K562 (cell line): ENCODE data around the gene CHRDL2. TPM values are rescaled to one million over a fixed set of nuclear protein-coding genes. Genes with fewer than 3 reads are reported as not detected.

Experiments
- ATAC-seq: fragments of 200-7000 bp; cut with Tn5 transposase; 3 replicates; pipeline ENCODE4 v1.9.1; 2020; ENCODE audit warnings: moderate library complexity
- BruUV-seq: library from RNA; stranded (reverse); fragments of 400-500 nt; replicated peaks from 2 replicates; lab custom pipeline; 2021; lab: Mats Ljungman, UMichigan
- CTCF ChIA-PET: fragments of 300-600 bp; formaldehyde crosslinking; extraction: SDS; loops from one replicate; lab custom pipeline; 2021; ENCODE audit warnings: low intra/inter-chr PET ratio; lab: Yijun Ruan, JAX
- POLR2A ChIA-PET: fragments of 300-600, 350-650 bp; sonication (Branson Sonifier 250); formaldehyde crosslinking; extraction: SDS; loops from one replicate; lab custom pipeline; 2021; ENCODE audit warnings: antibody characterized with exemption, inconsistent platforms; lab: Yijun Ruan, JAX
- DNase-seq, 4 experiments: peaks; one replicate each; pipeline versions ENCODE4 v3.0.0 to v3.0.0-alpha.2; 2011 to 2018; ENCODE audit warnings: low spot score in 3 of 4, mixed read lengths in 3 of 4; ENCODE audit errors: extremely low read depth in 1 of 4
- FAIRE-seq: peaks from 2 replicates; lab custom pipeline; 2011; peaks lifted over from hg19 to GRCh38; lab: Jason Lieb, UNC
- H2AFZ ChIP-seq: 2 replicates; pipeline ENCODE4 v1.6.0; 2011; ENCODE audit warnings: low read depth, low read length, control low read depth, inconsistent platforms
- H3K27ac ChIP-seq: fragments of 200-600 bp; 3 replicates; pipeline ENCODE4 v1.8.0; 2011; ENCODE audit warnings: low read depth, mild to moderate bottlenecking, control low read depth, inconsistent platforms, low read length, moderate library complexity, mixed read lengths; ENCODE audit errors: extremely low read depth
- H3K27me3 ChIP-seq, 2 experiments: fragments of 300-600 bp in 1 of 2; 2 replicates in 1 of 2; 3 replicates in 1 of 2; pipeline versions ENCODE4 v1.6.0 to v1.8.0; 2011; ENCODE audit warnings: inconsistent platforms in 2 of 2, low read length in 2 of 2, mild to moderate bottlenecking in 1 of 2, mixed read lengths in 1 of 2, moderate library complexity in 1 of 2; ENCODE audit not compliant: control insufficient read depth in 2 of 2, insufficient read depth in 2 of 2
- H3K36me3 ChIP-seq: fragments of 300-600 bp; 3 replicates; pipeline ENCODE4 v1.8.0; 2011; ENCODE audit warnings: mild to moderate bottlenecking, low read length, inconsistent platforms; ENCODE audit not compliant: control insufficient read depth, insufficient read depth
- H3K4me1 ChIP-seq, 2 experiments: fragments of 200-600 bp in 1 of 2; replicated peaks in 1 of 2; 2 replicates in 1 of 2; 3 replicates in 1 of 2; pipeline versions ENCODE4 v1.5.1 to v1.8.0; 2011; ENCODE audit warnings: inconsistent platforms in 2 of 2, low read length in 2 of 2, mild to moderate bottlenecking in 1 of 2, mixed read lengths in 1 of 2, moderate library complexity in 1 of 2; ENCODE audit not compliant: control insufficient read depth in 2 of 2, insufficient read depth in 2 of 2
- H3K4me2 ChIP-seq: 2 replicates; pipeline ENCODE4 v1.6.1; 2011; ENCODE audit warnings: low read length, control low read depth, inconsistent platforms, mixed read lengths; ENCODE audit not compliant: insufficient read depth
- H3K4me3 ChIP-seq: fragments of 200-600 bp; sonication (generic), shearing (Covaris generic); 2 replicates; pipeline ENCODE4 v1.5.1; 2016; ENCODE audit warnings: control low read depth, inconsistent platforms
- H3K79me2 ChIP-seq: fragments of 200-600 bp; 3 replicates; pipeline ENCODE4 v1.8.0; 2011; ENCODE audit warnings: low read length, inconsistent platforms; ENCODE audit not compliant: control insufficient read depth, insufficient read depth
- H3K9ac ChIP-seq, 2 experiments: 2 replicates each; pipeline versions ENCODE4 v1.6.0 to v1.6.1; 2011; ENCODE audit warnings: low read depth in 2 of 2, low read length in 2 of 2, control low read depth in 1 of 2, inconsistent platforms in 1 of 2, mild to moderate bottlenecking in 1 of 2, mixed read lengths in 1 of 2; ENCODE audit not compliant: insufficient read depth in 1 of 2
- H3K9me1 ChIP-seq: one replicate; pipeline ENCODE4 v1.6.0; 2011; ENCODE audit warnings: inconsistent platforms, mild to moderate bottlenecking, low read length, moderate library complexity; ENCODE audit not compliant: control insufficient read depth, insufficient read depth
- H3K9me3 ChIP-seq: replicated peaks from 2 replicates; pipeline ENCODE4 v1.5.1; 2011; ENCODE audit warnings: low read depth, low read length, inconsistent platforms; ENCODE audit not compliant: control insufficient read depth, insufficient read depth
- H4K20me1 ChIP-seq: replicated peaks from 2 replicates; pipeline ENCODE4 v1.6.1; 2011; ENCODE audit warnings: low read length, inconsistent platforms, mixed read lengths; ENCODE audit not compliant: control insufficient read depth, insufficient read depth
- BRD4 ChIP-seq: fragments of 200-600 bp; sonication (generic); IDR thresholded peaks from 2 replicates; pipeline ENCODE4 v1.6.1; 2017; ENCODE audit warnings: inconsistent platforms
- POLR2H ChIP-seq: IDR thresholded peaks from 2 replicates; pipeline ENCODE4 v1.6.1; 2016; ENCODE audit warnings: missing genetic modification characterization, low read depth, mild to moderate bottlenecking, control low read depth, missing compliant biosample characterization, moderate library complexity
- TAF7 ChIP-seq: fragments of 450-650 bp; IDR thresholded peaks from 2 replicates; pipeline ENCODE4 v1.6.1; 2016; ENCODE audit warnings: missing genetic modification characterization, missing compliant biosample characterization
- TFAP4 ChIP-seq: sonication (generic); formaldehyde crosslinking; IDR thresholded peaks from 2 replicates; pipeline ENCODE4 v1.8.0; 2022; ENCODE audit warnings: missing genetic modification reagents, mild to moderate bottlenecking, moderate library complexity, borderline replicate concordance
- ZFP91 ChIP-seq: sonication (generic); formaldehyde crosslinking; IDR thresholded peaks from 2 replicates; pipeline ENCODE4 v1.8.0; 2022; ENCODE audit warnings: mild to moderate bottlenecking, missing genetic modification reagents
- ZNF740 ChIP-seq, 3 experiments: fragments of 200-800 bp in 1 of 3; sonication (Bioruptor generic) in 1 of 3; sonication (generic) in 1 of 3; formaldehyde crosslinking in 1 of 3; IDR thresholded peaks; 2 replicates each; pipeline versions ENCODE4 v1.6.1 to v1.8.0; 2016 to 2022; ENCODE audit warnings: mild to moderate bottlenecking in 2 of 3, missing compliant biosample characterization in 2 of 3, missing genetic modification characterization in 2 of 3, missing genetic modification reagents in 1 of 3
- WGBS: fragments of 100-300 bp; shearing (Covaris generic); methylation state at CpG from one replicate; pipeline ENCODE4 v1.1.6; 2016; ENCODE audit warnings: low coverage, mixed read lengths; ENCODE audit not compliant: insufficient coverage; ENCODE audit errors: missing lambda C conversion rate; 5-methylcytosine and 5-hydroxymethylcytosine counted together
- in situ Hi-C: fragments of 300-500 bp; cut with MboI; formaldehyde crosslinking; loops from 4 replicates; pipeline ENCODE4 v1.15.0; 2018; ENCODE audit warnings: inconsistent platforms, mixed read lengths
- intact Hi-C: fragments of 100-400 bp; cut with micrococcal nuclease; formaldehyde crosslinking; loops from 2 replicates; pipeline ENCODE4 v1.14.2; 2022
- polyA plus RNA-seq, 8 experiments: library from polyadenylated mRNA; depleted of rRNA in 4 of 8; stranded (reverse) in 5 of 8; unstranded in 3 of 8; fragments of >200 nt; fragmentation: Nextera tagmentation in 2 of 8; fragmentation: Illumina TruSeq in 1 of 8; extraction: Ambion mirVana in 2 of 8; extraction: Trizol in 1 of 8; gene quantifications; 2 replicates each; pipeline versions ENCODE4 v1.2.1 to v1.2.3, GENCODE V29; 2011 to 2014; ENCODE audit warnings: inconsistent platforms in 1 of 8, missing spikeins in 1 of 8
- total RNA-seq, 7 experiments: library from RNA; depleted of rRNA in 6 of 7; stranded (reverse); fragments of >200 nt in 6 of 7; fragmentation: Illumina TruSeq in 2 of 7; extraction: Trizol in 2 of 7; gene quantifications; 2 replicates each; pipeline versions ENCODE4 v1.2.1 to v1.2.3, GENCODE V29; 2011 to 2021; ENCODE audit warnings: low replicate concordance in 1 of 7

The CHRDL2 gene
- total and polyA plus RNA-seq, 9 of the 15 experiments (the other 6 are each of a cell fraction or from before 2014, with no cell fraction given), result not detected

GRCh38 chr11:74707602-74708510, 23.4 kb downstream of the CHRDL2 start:
- TF ChIP-seq ZFP91 (CRISPR knock-in tag) (no peak), ZNF740 (CRISPR knock-in tag; IDR thresholded peaks at IDR 0.05) (peak; percentile 38; the same call in 1 of the 2 replicates), ZNF740 (tag; IDR thresholded peaks at IDR 0.05) (0 out of 4 replicates have a peak, but pooled peaks of 1 of the 2 experiments have one; percentile 10), POLR2H (no peak), TAF7 (tag) (no peak), BRD4 (no peak), TFAP4 (CRISPR knock-in tag) (peak; percentile 45; the same call in 1 of the 2 replicates)
- Histone ChIP-seq H3K9me3 (no peaks in the 10 kb centered on the region), H3K79me2 (no peaks in the 10 kb centered on the region), H3K27ac (no peak overlapping the region), H3K9ac (peak overlapping the region in 1 of 2 experiments; percentile 72; a peak in 2 of 4 replicates), H3K4me2 (no peak overlapping the region), H2AFZ (peak overlapping the region; percentile 26; the same call in 1 of the 2 replicates), H3K4me1 (peaks cover 15 to 31% of the 10 kb centered on the region in 2 experiments; a peak in 4 of 5 replicates), H3K27me3 (no peaks in the 10 kb centered on the region), H3K36me3 (no peaks in the 10 kb centered on the region), H3K4me3 (no peak overlapping the region), H4K20me1 (no peaks in the 10 kb centered on the region), H3K9me1 (no peaks in the 10 kb centered on the region)
- ATAC-seq (peak; percentile 29; the same call in 2 of the 3 replicates), FAIRE-seq (peak; percentile 65), DNase-seq (peak in 3 of 4 experiments; percentile 29 to 34 (median 32))
- no TSS peak for BruUV-seq
- intact Hi-C loops, result loop anchor here (10.0 kb wide), 1 partner anchor 537 kb away; the partner anchor contains the start of gene TPBGL
- in situ Hi-C loops, result no loop called here
- POLR2A ChIA-PET, result interaction anchor here (0.5 to 1.1 kb wide), 4 partner anchors 13 to 149 kb away, joined by 3 to 6 read pairs (median 3); no protein-coding TSS in a partner anchor
- CTCF ChIA-PET, result no interaction called here
- 33% methylated on average over 9 of the region's 10 CpGs for WGBS
